Loucy (cell line): ENCODE results near the gene DCP2.

Experiments used
- H2AFZ ChIP-seq: fragments of 200-600 bp; sonication (generic); 2 replicates; pipeline ENCODE4 v1.6.0; 2016; ENCODE audit warnings: antibody characterized with exemption, mild to moderate bottlenecking, low read length, moderate library complexity
- H3F3A ChIP-seq: fragments of 200-600 bp; 2 replicates; pipeline ENCODE4 v1.6.0; 2016; ENCODE audit warnings: antibody characterized with exemption, low read depth, mild to moderate bottlenecking
- H3K27me3 ChIP-seq: fragments of 200-600 bp; sonication (generic); 2 replicates; pipeline ENCODE4 v1.6.1; 2014; ENCODE audit warnings: low read length, mild to moderate bottlenecking; ENCODE audit not compliant: insufficient read depth, poor library complexity, severe bottlenecking
- H3K36me3 ChIP-seq: fragments of 200-600 bp; sonication (generic); 2 replicates; pipeline ENCODE4 v1.6.1; 2016; ENCODE audit warnings: low read length; ENCODE audit not compliant: insufficient read depth
- H3K4me1 ChIP-seq: fragments of 200-600 bp; sonication (generic); 2 replicates; pipeline ENCODE4 v1.5.1; 2014; ENCODE audit warnings: low read length, mild to moderate bottlenecking; ENCODE audit not compliant: insufficient read depth, poor library complexity, severe bottlenecking
- H3K4me2 ChIP-seq: fragments of 200-600 bp; sonication (generic); 2 replicates; pipeline ENCODE4 v1.6.0; 2014; ENCODE audit warnings: antibody characterized with exemption, low read length, low read depth, mild to moderate bottlenecking; ENCODE audit not compliant: poor library complexity, severe bottlenecking
- H3K4me3 ChIP-seq: fragments of 200-600 bp; sonication (generic); 2 replicates; pipeline ENCODE4 v1.5.1; 2014; ENCODE audit warnings: low read length, mild to moderate bottlenecking, mixed read lengths; ENCODE audit not compliant: poor library complexity, severe bottlenecking
- H3K79me2 ChIP-seq: fragments of 200-600 bp; sonication (generic); 2 replicates; pipeline ENCODE4 v1.6.1; 2014; ENCODE audit warnings: low read length; ENCODE audit not compliant: insufficient read depth
- H3K9ac ChIP-seq: fragments of 200-600 bp; sonication (generic); 2 replicates; pipeline ENCODE4 v1.6.0; 2014; ENCODE audit warnings: mild to moderate bottlenecking, low read depth, low read length, moderate library complexity; ENCODE audit not compliant: poor library complexity, severe bottlenecking
- H3K9me2 ChIP-seq: fragments of 200-600 bp; sonication (generic); replicated peaks from 2 replicates; pipeline ENCODE4 v1.6.1; 2016; ENCODE audit warnings: low read depth, low read length, mixed read lengths
- H3K9me3 ChIP-seq: fragments of 200-600 bp; sonication (generic); 2 replicates; pipeline ENCODE4 v1.6.1; 2014; ENCODE audit warnings: mild to moderate bottlenecking, antibody characterized with exemption, low read length, low read depth; ENCODE audit not compliant: insufficient read depth
- H4K20me1 ChIP-seq: fragments of 200-600 bp; sonication (generic); 2 replicates; pipeline ENCODE4 v1.6.0; 2014; ENCODE audit warnings: antibody characterized with exemption, low read length, mild to moderate bottlenecking; ENCODE audit not compliant: insufficient read depth, poor library complexity, severe bottlenecking
- EZH2phosphoT487 ChIP-seq: fragments of 200-600 bp; IDR thresholded peaks from 2 replicates; pipeline ENCODE4 v1.6.1; 2018; ENCODE audit warnings: antibody characterized with exemption, mild to moderate bottlenecking, moderate library complexity, borderline replicate concordance
- TF ChIP-seq, protein P1 (sequence below): fragments of 200-600 bp; sonication (generic); conservative IDR thresholded peaks from 2 replicates; pipeline ENCODE4 v1.5.1; 2014; ENCODE audit warnings: mild to moderate bottlenecking, antibody characterized with exemption, low read length

DCP2 gene

DNA sequence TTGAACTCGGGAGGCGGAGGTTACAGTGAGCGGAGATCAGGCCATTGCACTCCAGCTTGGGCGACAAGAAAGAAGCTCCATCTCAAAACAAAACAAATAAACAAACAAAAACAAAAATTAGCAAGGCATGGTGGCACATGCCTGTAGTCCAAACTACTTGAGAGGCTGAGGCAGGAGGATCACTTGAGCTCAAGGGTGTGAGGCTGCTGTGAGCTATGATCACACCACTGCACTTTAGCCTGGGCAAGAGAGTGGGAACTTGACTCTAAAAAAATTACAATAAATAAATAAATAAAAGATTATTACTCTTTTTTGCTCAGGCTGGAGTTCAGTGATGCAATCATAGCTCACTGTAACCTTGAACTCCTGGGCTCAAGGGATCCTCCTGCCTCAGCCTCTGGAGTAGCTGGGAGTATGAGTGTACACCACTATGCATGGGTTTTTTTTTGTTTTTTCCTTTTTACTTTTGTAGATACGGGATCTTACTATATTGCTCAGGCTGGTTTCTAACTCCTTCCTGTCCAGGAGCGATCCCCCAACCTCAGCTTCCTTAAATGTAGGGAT is 9.0 kb upstream of the DCP2 start:
- H3F3A ChIP-seq = no peaks in the 10 kb centered on the region
- H3K36me3 ChIP-seq = no peaks in the 10 kb centered on the region
- no peaks in the 10 kb centered on the region for H3K9me3 ChIP-seq
- H4K20me1 ChIP-seq = no peaks in the 10 kb centered on the region
- H3K9ac ChIP-seq = no peak overlapping the region
- no peak overlapping the region for H3K4me2 ChIP-seq
- H2AFZ ChIP-seq = no peak overlapping the region
- no peaks in the 10 kb centered on the region for H3K27me3 ChIP-seq
- no peak overlapping the region for H3K4me3 ChIP-seq
- no peaks in the 10 kb centered on the region for H3K79me2 ChIP-seq
- no peaks in the 10 kb centered on the region for H3K4me1 ChIP-seq
- H3K9me2 ChIP-seq = no peaks in the 10 kb centered on the region
- no peak for TF ChIP-seq EZH2phosphoT487
- TF ChIP-seq, protein P1, sequence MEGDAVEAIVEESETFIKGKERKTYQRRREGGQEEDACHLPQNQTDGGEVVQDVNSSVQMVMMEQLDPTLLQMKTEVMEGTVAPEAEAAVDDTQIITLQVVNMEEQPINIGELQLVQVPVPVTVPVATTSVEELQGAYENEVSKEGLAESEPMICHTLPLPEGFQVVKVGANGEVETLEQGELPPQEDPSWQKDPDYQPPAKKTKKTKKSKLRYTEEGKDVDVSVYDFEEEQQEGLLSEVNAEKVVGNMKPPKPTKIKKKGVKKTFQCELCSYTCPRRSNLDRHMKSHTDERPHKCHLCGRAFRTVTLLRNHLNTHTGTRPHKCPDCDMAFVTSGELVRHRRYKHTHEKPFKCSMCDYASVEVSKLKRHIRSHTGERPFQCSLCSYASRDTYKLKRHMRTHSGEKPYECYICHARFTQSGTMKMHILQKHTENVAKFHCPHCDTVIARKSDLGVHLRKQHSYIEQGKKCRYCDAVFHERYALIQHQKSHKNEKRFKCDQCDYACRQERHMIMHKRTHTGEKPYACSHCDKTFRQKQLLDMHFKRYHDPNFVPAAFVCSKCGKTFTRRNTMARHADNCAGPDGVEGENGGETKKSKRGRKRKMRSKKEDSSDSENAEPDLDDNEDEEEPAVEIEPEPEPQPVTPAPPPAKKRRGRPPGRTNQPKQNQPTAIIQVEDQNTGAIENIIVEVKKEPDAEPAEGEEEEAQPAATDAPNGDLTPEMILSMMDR = no peak

DNA sequence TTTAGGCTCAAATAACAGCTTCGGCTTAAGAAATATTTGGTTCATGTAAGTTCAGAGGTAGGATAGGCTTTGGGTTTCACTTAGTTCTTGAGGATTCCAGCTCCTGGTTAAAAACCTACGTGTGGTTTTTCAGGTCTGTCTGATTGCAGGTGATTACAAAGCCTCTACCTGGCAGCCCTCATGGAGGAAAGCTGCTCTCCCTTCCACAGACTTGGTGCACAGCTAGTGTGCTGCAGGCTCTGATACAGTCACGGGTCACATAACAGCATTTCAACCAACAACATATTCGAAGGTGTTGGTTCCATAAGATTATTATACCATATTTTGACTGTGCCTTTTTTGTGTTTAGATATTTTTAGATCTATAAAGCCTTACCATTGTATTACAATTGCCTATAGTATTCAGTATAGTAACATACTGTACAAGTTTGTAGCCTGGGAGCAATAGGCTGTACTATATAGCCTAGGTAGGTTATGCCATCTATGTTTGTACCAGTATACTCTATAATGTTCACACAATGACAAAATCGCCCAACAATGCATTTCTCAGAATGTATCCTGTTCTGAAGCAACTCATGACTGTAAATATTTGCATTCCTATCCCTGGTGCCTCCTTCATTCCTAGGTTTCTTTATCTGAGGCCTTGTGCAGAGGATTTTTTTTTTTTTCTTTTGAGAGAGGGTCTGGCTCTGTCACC is 8.0 kb upstream of the DCP2 start:
- no peaks in the 10 kb centered on the region for H3K36me3 ChIP-seq
- H2AFZ ChIP-seq = no peak overlapping the region
- no peaks in the 10 kb centered on the region for H3K9me2 ChIP-seq
- H3F3A ChIP-seq = no peaks in the 10 kb centered on the region
- no peaks in the 10 kb centered on the region for H3K27me3 ChIP-seq
- no peaks in the 10 kb centered on the region for H3K79me2 ChIP-seq
- no peaks in the 10 kb centered on the region for H4K20me1 ChIP-seq
- H3K4me3 ChIP-seq = no peak overlapping the region
- H3K9ac ChIP-seq = no peak overlapping the region
- no peaks in the 10 kb centered on the region for H3K4me1 ChIP-seq
- TF ChIP-seq, protein P1 = no peak
- TF ChIP-seq EZH2phosphoT487 = no peak
- H3K9me3 ChIP-seq = no peaks in the 10 kb centered on the region
- no peak overlapping the region for H3K4me2 ChIP-seq

DNA sequence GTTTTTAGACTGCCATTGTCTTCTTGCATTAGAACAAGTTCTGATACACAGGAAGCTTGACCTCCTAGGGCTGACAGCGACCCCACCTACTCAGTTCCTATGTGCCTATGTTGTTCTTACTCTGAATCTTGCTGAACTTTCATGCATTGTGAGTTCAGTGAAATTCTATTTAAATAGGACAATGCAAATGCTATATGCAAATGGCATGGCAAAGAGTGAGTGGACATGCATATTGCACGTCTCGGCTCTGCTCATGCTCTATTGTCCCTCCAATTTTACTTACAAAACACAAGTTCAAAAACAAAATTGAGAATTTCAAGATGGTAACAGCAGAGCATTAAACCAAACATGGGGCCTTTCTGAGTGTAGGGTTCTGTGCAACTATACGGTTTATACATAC is 5.3 kb upstream of the DCP2 start:
- TF ChIP-seq EZH2phosphoT487 = no peak
- TF ChIP-seq, protein P1 = no peak
- Histone ChIP-seq H3K4me1 (peaks cover 20% of the 10 kb centered on the region), H3K4me2 (no peak overlapping the region), H3K27me3 (no peaks in the 10 kb centered on the region), H3K9me3 (no peaks in the 10 kb centered on the region), H2AFZ (no peak overlapping the region), H3K79me2 (no peaks in the 10 kb centered on the region), H3K9me2 (no peaks in the 10 kb centered on the region), H4K20me1 (no peaks in the 10 kb centered on the region), H3K9ac (no peak overlapping the region), H3K4me3 (no peak overlapping the region), H3F3A (no peaks in the 10 kb centered on the region), H3K36me3 (no peaks in the 10 kb centered on the region)
